GM23248 (cell line): Measurements from ENCODE around the gene GRM7. TPM values are rescaled to one million over a fixed set of nuclear protein-coding genes. Genes with fewer than 3 reads are reported as not detected.

Experiments
- DNase-seq: peaks from one replicate; pipeline ENCODE4 v3.0.0-alpha.2; 2015
- H2AFZ ChIP-seq: fragments of 200-600 bp; sonication (generic); 2 replicates; pipeline ENCODE4 v1.6.1; 2016; ENCODE audit warnings: antibody characterized with exemption
- H3F3A ChIP-seq: fragments of 200-600 bp; sonication (generic); 2 replicates; pipeline ENCODE4 v1.6.1; 2016; ENCODE audit warnings: mild to moderate bottlenecking, antibody characterized with exemption, mixed run types; ENCODE audit not compliant: insufficient read depth
- H3K27ac ChIP-seq: fragments of 200-600 bp; sonication (generic); 2 replicates; pipeline ENCODE4 v1.5.1; 2016; ENCODE audit warnings: mild to moderate bottlenecking
- H3K27me3 ChIP-seq: fragments of 200-600 bp; sonication (generic); replicated peaks from 2 replicates; pipeline ENCODE4 v1.6.1; 2016; ENCODE audit warnings: mild to moderate bottlenecking; ENCODE audit not compliant: insufficient read depth
- H3K36me3 ChIP-seq: fragments of 200-600 bp; sonication (generic); 2 replicates; pipeline ENCODE4 v1.6.1; 2016; ENCODE audit warnings: low read depth, mild to moderate bottlenecking
- H3K4me1 ChIP-seq: fragments of 200-600 bp; sonication (generic); 2 replicates; pipeline ENCODE4 v1.6.1; 2016; ENCODE audit warnings: mild to moderate bottlenecking; ENCODE audit not compliant: insufficient read depth
- H3K4me2 ChIP-seq: fragments of 200-600 bp; sonication (generic); one replicate; pipeline ENCODE4 v1.6.1; 2016; ENCODE audit warnings: mild to moderate bottlenecking; ENCODE audit not compliant: unreplicated experiment
- H3K4me3 ChIP-seq: fragments of 200-600 bp; sonication (generic); 2 replicates; pipeline ENCODE4 v1.5.1; 2016; ENCODE audit warnings: mild to moderate bottlenecking
- H3K79me2 ChIP-seq: fragments of 200-600 bp; sonication (generic); 2 replicates; pipeline ENCODE4 v1.6.1; 2016; ENCODE audit warnings: mild to moderate bottlenecking; ENCODE audit not compliant: insufficient read depth
- H3K9ac ChIP-seq: fragments of 200-600 bp; sonication (generic); 2 replicates; pipeline ENCODE4 v1.6.1; 2016; ENCODE audit warnings: mild to moderate bottlenecking
- H3K9me2 ChIP-seq: fragments of 200-600 bp; sonication (generic); 2 replicates; pipeline ENCODE4 v1.6.1; 2016; ENCODE audit warnings: mixed run types, mild to moderate bottlenecking, moderate library complexity; ENCODE audit not compliant: insufficient read depth
- H3K9me3 ChIP-seq: fragments of 200-600 bp; sonication (generic); one replicate; pipeline ENCODE4 v1.6.1; 2017; ENCODE audit warnings: low read depth
- H4K20me1 ChIP-seq: fragments of 200-600 bp; sonication (generic); 2 replicates; pipeline ENCODE4 v1.6.0; 2016; ENCODE audit not compliant: insufficient read depth
- EZH2 ChIP-seq: fragments of 200-600 bp; sonication (generic); IDR thresholded peaks from 2 replicates; pipeline ENCODE4 v1.6.1; 2018; ENCODE audit warnings: antibody characterized with exemption, mild to moderate bottlenecking; ENCODE audit not compliant: insufficient read depth, poor library complexity, severe bottlenecking
- EZH2phosphoT487 ChIP-seq: fragments of 200-600 bp; sonication (generic); IDR thresholded peaks from 2 replicates; pipeline ENCODE4 v1.6.1; 2018; ENCODE audit warnings: antibody characterized with exemption, moderate library complexity, mild to moderate bottlenecking, low read depth; ENCODE audit not compliant: insufficient read depth
- WGBS, 2 experiments: methylation state at CpG; one replicate each; pipeline ENCODE4 v1.1.6; 2015 to 2017; ENCODE audit warnings: low lambda C conversion rate in 2 of 2, low coverage in 1 of 2; ENCODE audit errors: missing lambda C conversion rate in 2 of 2; 5-methylcytosine and 5-hydroxymethylcytosine counted together
- in situ Hi-C: fragments of 300-500 bp; cut with MboI; formaldehyde crosslinking; loops from 2 replicates; pipeline ENCODE4 v1.15.0; 2020
- polyA plus RNA-seq: library from polyadenylated mRNA; unstranded; fragments of >200 nt; fragmentation: Nextera tagmentation; extraction: Ambion mirVana; gene quantifications from 2 replicates; pipeline ENCODE4 v1.2.1, GENCODE V29; 2016
- total RNA-seq: library from RNA; depleted of rRNA; stranded (reverse); fragments of >200 nt; shearing (Covaris generic); gene quantifications from 2 replicates; pipeline ENCODE4 v1.2.3, GENCODE V29; 2014

The GRM7 gene
- total and polyA plus RNA-seq, 2 experiments from 2014 or later = not detected

DNA sequence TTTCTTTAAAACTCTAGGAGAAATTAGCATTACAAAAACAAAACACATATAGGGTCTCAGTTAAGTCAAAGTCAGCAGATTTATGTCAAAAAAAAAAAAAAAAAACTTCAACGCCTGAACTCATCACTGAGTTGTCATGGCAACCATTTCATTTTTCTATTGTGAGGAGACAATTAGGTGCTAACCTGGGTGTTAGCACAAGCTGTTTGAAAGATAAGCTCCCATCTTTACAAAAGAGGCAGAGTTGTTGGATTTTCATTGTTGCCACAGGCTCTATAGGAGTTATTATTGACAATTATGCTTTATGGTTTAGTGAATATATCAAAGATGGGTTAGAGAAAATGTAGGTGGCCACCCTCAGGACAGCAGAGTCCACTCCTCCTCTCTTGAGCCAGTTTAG, 806.9 kb downstream of the GRM7 start:
- in situ Hi-C loops = no loop called here
- no peaks in the 10 kb centered on the region for H3K9me2 ChIP-seq
- DNase-seq = no peak

DNA sequence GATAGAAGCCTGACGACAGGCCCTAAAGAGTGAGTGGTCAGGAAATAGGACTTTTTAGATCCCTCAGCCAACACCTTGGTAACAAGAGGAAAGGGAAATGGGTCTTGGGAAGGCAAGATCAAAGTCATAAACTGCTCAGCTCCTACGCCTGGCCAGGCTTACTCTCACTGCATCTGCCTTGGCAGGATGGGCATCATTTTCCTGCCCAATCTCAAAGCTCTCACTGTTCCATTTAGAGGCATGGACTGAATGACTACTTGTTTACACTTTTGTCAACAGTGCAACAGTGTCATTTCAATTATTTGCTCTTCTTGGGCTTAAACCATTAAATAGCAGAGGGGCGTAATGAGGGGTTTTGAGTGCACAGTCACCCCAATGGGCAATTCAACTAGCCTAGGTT, 808.7 kb downstream of the GRM7 start:
- H3K27ac ChIP-seq = no peak overlapping the region

More for the DNA sequence above, 806.9 kb downstream of the GRM7 start:
- Histone ChIP-seq H3K9me3 (no peaks in the 10 kb centered on the region), H3K79me2 (no peaks in the 10 kb centered on the region), H3K27me3 (no peaks in the 10 kb centered on the region), H2AFZ (no peak overlapping the region), H3K36me3 (no peaks in the 10 kb centered on the region), H3K4me1 (no peaks in the 10 kb centered on the region), H4K20me1 (no peaks in the 10 kb centered on the region), H3K9ac (no peak overlapping the region), H3K4me2 (no peak overlapping the region), H3F3A (no peaks in the 10 kb centered on the region), H3K27ac (no peak overlapping the region), H3K4me3 (no peak overlapping the region)
- TF ChIP-seq EZH2 = no peak
- no peak for TF ChIP-seq EZH2phosphoT487
- WGBS, 2 experiments = 63 to 64% methylated on average over 1 of the region's 1 CpG

GRCh38 chr3:7678521-7678920, 817.6 kb downstream of the GRM7 start:
- no peak for DNase-seq
- no peak for TF ChIP-seq EZH2phosphoT487
- Histone ChIP-seq H3F3A (peaks cover 3% of the 10 kb centered on the region), H3K4me3 (no peak overlapping the region), H3K4me1 (peaks cover 13% of the 10 kb centered on the region), H3K9me3 (no peaks in the 10 kb centered on the region), H2AFZ (no peak overlapping the region), H4K20me1 (no peaks in the 10 kb centered on the region; the same call in 1 of the 2 replicates), H3K79me2 (no peaks in the 10 kb centered on the region), H3K27ac (no peak overlapping the region), H3K27me3 (no peaks in the 10 kb centered on the region), H3K36me3 (no peaks in the 10 kb centered on the region), H3K9ac (no peak overlapping the region), H3K4me2 (no peak overlapping the region), H3K9me2 (no peaks in the 10 kb centered on the region)
- in situ Hi-C loops = no loop called here
- 38 to 45% methylated on average over 3 of the region's 3 CpGs for WGBS, 2 experiments

More for the DNA sequence above, 808.7 kb downstream of the GRM7 start:
- Histone ChIP-seq H3K4me3 (no peak overlapping the region), H3K9me2 (no peaks in the 10 kb centered on the region), H3K9ac (no peak overlapping the region), H3K79me2 (no peaks in the 10 kb centered on the region), H3F3A (no peaks in the 10 kb centered on the region), H3K4me1 (no peaks in the 10 kb centered on the region), H3K36me3 (no peaks in the 10 kb centered on the region), H2AFZ (no peak overlapping the region), H3K4me2 (no peak overlapping the region), H3K9me3 (no peaks in the 10 kb centered on the region), H4K20me1 (no peaks in the 10 kb centered on the region), H3K27me3 (no peaks in the 10 kb centered on the region)
- in situ Hi-C loops = no loop called here
- 14 to 21% methylated on average over 3 of the region's 3 CpGs for WGBS, 2 experiments
- TF ChIP-seq EZH2phosphoT487 = no peak
- no peak for DNase-seq

DNA sequence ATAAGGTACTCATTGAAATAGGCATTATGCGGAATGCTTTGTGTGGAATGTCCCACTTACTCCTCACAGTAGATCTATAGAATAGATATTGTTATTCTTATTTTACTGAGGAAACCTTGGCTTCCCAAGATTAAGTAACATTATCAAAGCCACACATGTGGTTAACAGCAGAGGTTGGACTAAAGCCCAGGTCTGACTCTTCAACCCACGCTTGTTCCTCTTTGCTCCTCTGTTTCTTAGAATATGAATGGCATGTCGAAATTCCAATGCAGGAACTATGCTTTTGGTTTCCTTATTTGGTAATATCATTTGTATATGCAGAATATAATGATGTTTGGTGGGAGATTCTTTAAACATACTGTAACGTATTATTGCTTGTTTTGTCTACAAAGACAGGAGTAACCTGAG, 821.9 kb downstream of the GRM7 start:
- H3K4me1 ChIP-seq = peaks cover 14% of the 10 kb centered on the region
- H3K9me2 ChIP-seq = no peaks in the 10 kb centered on the region
- peak overlapping the region; percentile 39 for H3K4me2 ChIP-seq
- TF ChIP-seq EZH2phosphoT487 (no peak), EZH2 (no peak)
- no peaks in the 10 kb centered on the region for H3K79me2 ChIP-seq
- peak; percentile 85 for DNase-seq
- H3K36me3 ChIP-seq = no peaks in the 10 kb centered on the region
- H3K9ac ChIP-seq = no peak overlapping the region
- no peak overlapping the region for H3K27ac ChIP-seq
- peaks cover 3% of the 10 kb centered on the region for H3F3A ChIP-seq
- H4K20me1 ChIP-seq = no peaks in the 10 kb centered on the region; the same call in 1 of the 2 replicates
- no peaks in the 10 kb centered on the region for H3K27me3 ChIP-seq
- H2AFZ ChIP-seq = no peak overlapping the region
- H3K4me3 ChIP-seq = no peak overlapping the region
- H3K9me3 ChIP-seq = no peaks in the 10 kb centered on the region
- WGBS, 2 experiments = 3% methylated on average over 4 of the region's 4 CpGs
- in situ Hi-C loops = no loop called here

- Histone ChIP-seq H3K27ac (no peak overlapping the region), H3K4me2 (peak overlapping the region; percentile 39), H4K20me1 (no peaks in the 10 kb centered on the region; the same call in 1 of the 2 replicates), H3K4me1 (peaks cover 14% of the 10 kb centered on the region), H3F3A (peaks cover 3% of the 10 kb centered on the region), H3K9me2 (no peaks in the 10 kb centered on the region), H3K9me3 (no peaks in the 10 kb centered on the region), H3K4me3 (no peak overlapping the region), H3K27me3 (no peaks in the 10 kb centered on the region), H2AFZ (no peak overlapping the region), H3K79me2 (no peaks in the 10 kb centered on the region), H3K36me3 (no peaks in the 10 kb centered on the region), H3K9ac (no peak overlapping the region)
- TF ChIP-seq EZH2 (no peak), EZH2phosphoT487 (no peak)
- in situ Hi-C loops = no loop called here
- DNase-seq = no peak
- 23 to 28% methylated on average over 1 of the region's 1 CpG for WGBS, 2 experiments
These were observed 822.5 kb downstream of the GRM7 start for GRCh38 chr3:7683426-7683825.
